GM19351 (cell line): Measurements from ENCODE around the gene ECSCR.
A peak's percentile ranks its signal among the peaks of the same experiment; 100 is the strongest.
"Not testable (repeated sequence)": the region's sequence is repeated elsewhere in the genome, so short reads cannot be mapped to it uniquely, and the experiment has no call there.

Experiments
- ATAC-seq: cut with Tn5 transposase; IDR thresholded peaks from one replicate; pipeline ENCODE4 v1.9.1; 2021; ENCODE audit warnings: mild to moderate bottlenecking, moderate library complexity; ENCODE audit not compliant: unreplicated experiment

ECSCR gene

DNA sequence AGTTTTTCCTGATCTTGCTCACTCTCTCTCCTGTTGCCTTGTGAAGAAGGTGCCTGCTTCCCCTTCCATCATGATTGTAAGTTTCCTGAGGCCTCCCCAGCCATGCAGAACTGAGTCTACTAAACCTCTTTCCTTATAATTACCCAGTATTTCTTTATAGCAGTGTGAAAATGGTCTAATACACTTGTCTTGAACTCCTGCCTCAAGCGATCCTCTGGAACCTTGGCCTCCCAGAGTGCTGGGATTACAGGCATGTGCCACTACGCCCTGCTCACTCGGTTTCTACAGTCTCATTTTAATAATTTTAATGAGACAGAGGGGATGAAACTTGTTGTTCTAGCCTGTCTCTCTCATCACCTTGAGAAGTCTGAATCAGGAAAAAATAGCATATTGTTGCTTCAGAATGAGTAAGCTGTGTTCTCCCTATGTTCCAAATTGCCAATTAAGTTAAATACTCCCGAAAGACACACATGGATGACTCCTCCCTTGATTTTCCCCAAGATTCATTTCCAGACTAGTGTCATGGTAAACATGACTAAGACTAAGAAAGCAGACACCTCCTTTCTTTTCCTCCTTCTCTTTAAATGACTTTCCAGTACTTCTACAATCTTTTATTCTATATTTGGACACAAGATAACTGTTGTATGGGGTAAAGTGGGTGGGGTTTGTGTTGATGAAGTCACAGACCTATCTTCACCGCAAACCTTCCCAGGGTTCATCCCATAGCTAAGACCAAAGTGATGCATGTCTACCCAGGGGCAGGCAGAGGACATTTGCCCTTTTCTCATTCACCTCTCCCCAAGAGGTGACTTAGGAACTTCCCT lies 15.4 kb downstream of the ECSCR start:
- ATAC-seq = peak; percentile 56

DNA sequence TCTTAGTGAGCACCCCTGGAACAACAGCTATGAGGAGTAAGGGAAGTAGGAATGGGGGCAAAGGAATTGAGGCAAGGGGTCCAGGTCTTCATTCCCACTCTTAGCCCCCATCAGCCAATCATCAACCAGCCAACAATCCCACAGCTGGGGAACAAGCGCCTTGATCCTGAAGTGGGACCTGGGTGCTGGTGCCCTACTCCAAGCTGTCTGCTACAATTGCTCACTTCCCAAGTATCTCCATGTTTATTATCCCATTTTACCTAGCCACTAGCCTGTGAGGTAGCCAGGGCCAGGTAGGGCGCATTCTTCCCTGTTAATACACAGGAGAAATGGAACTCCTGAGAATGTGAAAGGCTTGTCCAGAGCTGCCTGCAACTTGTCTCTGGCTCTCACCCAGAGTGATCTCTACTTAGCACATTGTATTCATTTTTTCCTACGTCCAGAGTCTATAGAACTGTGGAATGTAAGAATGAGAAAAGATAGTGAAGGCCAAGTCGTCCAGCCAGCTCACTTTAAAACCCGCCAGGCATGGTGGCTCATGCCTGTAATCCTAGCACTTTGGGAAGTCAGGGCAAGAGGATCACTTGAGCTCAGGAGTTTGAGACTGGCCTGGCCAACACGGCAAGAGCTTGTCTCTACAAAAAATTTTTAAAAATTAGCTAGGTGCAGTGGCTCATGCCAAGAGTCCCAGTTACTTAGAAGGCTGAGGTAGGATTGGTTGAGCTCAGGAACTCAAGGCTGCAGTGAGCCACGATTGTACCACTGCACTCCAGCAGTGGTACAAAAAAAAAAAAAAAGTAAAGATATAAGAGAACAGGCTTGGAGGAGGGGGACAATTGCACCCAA lies 17.0 kb downstream of the ECSCR start:
- no peak for ATAC-seq

DNA sequence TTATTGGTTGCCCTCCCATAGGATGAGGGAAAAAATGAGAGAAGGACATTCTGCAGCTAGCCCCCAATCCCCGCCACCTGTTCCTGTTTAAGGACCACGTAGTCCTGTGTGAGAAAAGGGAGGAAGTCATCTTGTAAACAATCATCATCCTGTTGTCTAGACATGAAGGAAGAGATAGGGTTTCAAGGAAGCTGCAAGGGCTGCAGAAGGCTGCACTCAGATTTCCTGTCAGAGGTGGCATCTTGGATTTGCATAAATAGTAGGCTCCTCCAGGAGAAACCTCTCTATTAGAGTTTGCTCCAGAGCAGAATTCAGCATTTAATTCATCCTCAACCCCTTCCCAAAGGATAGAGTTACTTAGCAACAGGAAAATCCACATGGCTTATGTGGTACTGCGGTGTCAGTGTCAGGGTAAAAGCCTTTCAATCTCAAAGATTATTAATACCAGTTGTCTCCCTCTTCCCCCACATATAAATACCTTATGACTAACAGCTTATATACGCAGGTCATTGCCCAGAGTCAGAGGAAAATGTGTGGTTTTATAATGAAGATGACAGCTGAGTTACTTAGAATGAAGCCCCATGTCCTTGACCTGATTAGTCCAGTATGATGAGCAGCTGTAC lies 18.6 kb downstream of the ECSCR start:
- no peak for ATAC-seq

DNA sequence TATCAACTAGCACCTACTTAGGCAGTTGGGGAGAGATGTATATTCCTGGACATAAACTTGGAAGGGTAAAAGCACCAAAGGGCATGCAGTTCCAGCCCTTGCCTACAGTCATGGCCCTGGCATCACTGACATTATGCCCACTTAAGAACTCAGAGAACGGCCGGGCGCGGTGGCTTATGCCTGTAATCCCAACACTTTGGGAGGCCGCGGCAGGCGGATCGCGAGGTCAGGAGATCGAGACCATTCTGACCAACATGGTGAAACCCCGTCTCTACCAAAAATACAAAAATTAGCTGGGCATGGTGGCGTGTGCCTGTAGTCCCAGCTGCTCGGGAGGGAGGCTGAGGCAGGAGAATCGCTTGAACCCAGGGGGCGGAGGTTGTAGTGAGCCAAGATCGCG lies 22.1 kb downstream of the ECSCR start:
- not testable (repeated sequence) for ATAC-seq

DNA sequence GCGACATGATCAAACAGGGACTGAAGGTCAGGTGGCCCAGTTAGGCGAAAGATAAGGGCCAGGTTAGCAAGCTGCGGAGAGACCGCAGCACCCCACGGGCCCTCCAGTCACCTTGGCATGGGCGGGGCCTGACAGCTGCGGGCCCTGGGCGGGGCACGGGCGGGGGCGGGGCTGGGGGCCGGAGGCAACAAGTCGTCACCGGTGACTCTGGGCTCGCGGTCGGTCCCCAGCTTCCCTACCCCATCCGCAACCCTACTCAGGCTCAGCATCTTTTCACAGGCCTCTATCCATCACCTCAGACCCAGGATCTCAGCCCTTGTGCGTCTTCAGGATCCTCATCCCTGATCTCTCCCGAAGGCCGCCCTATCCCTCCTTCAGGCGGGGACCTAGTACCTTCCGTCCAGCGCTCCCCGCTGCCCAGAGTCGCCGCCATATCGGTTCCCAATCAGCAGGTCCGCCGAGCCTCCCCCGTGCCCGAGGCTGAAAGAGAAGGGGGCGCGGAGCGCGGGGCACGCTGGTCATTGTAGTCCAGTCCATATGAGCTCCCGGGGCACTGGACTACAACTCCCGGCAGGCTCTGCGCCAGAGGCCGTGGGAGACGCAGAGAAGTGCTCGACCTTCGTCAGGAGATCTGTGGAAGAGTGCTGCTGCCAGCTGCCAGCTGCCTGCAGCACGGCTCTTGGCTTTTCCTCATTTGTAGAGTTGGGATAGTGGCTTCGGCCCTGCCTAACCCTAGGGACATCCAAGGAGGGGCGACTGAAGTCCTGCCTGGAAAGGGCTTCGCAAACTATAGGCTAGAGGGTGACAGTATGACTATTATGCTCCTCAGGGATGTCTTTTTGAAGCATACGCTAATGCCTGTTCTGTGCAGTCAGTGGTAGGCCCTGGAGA lies 23.3 kb downstream of the ECSCR start, which contains the start of gene DNAJC18:
TSS of gene DNAJC18 (minus strand) at position 513 of the 891 bp plus-strand sequence. CDS start at position 433, 80 bp downstream.
- peak; percentile 91 for ATAC-seq

DNA sequence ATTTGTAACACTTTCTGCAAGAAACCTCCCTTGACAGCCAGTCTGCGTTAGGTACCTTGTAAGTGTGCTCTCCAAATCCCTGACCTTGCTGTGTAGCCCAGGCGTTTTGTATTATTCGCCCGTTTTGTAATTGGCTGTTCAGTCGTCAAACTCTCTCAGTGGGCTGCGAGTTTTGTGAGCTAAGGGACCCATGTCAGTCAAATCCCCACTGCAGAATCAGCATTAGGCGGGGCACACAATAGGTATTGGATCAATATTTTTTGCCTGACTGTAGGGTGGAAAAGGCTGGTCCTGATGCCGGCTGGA lies 23.9 kb downstream of the ECSCR start:
- ATAC-seq = no peak

DNA sequence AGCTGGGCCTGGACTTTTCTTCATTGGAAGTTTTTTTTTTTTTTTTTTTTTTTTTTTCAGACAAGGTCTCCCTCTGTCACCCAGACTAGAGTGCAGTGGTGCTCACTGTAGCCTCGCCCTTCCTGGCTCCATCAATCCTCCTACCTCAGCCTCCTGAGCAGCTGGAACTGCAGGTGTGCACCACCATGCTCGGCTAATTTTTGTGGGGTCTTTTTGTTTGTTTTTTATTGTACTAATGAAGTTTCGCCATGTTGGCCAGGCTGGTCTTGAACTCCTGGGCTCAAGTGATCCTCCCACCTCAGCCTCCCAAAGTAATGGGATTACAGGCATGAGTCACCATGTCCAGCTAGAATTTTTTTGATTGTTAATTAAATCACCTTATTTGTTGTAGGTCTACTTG lies 26.9 kb downstream of the ECSCR start:
- no peak for ATAC-seq

DNA sequence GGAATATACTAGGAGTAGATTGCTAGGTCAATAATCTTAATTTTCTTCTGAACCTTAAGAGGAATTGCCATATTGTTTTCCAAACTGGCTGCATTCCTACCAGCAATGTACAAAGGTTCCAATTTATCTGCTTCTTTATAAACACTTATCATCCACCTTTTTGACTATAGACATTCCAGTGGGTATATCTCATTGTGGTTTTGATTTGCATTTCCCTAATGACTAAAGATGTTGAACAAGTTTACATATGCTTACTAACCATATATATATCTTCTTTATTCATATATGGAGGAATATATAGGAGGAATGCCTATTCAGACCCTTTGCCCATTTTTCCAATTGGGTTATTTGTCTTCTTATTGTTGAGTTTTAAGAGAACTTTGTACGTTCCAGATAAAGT lies 30.8 kb downstream of the ECSCR start:
- ATAC-seq = no peak

DNA sequence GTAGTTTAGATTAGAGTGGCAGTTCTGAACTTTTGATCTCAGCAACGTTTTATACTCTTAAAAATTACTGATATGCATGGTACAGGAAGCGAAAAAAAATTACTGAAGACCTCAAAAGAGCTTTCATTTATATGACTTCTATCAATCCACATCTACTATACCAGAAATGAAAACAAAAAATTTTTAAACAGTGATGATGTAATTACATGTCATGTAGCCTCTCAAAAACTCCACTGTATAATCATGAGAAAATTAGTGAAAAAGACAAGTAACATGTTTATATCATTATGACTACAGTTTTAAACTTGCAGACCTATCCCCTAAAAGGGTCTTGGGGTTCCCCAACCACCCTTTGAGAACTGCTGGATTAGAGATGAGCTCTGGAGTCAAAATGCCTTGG lies 32.5 kb downstream of the ECSCR start:
- no peak for ATAC-seq

DNA sequence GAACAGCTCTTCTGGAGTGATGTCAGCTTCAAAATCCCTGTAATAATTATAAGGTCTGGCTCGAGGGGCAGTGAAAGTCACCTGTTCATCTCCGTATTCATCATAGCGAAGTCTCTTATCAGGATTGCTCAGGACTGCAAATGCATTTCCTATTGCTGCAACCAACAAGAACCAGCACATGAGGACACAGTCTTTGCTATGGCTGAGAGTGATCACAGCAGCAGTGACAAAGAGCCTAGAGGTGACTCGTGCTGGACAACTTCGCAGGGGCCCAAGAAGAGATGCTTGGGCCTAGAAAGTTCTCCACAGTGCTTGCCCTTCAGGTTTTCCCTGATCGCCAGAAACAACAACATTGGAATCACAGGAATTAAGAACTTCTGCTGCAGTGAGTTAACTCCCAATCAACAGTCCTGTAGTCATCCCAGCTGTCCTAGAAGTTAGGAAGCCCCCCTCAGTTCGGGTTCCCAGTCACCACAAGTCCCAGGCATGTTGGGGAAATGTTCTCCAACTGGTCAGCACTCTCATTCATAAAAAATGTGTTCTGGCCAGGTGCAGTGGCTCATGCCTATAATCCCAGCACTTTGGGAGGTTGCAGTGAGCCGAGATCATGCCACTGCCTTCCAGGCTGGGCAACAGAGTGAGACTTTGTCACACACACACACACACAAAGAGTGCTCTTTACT lies 36.2 kb downstream of the ECSCR start:
- no peak for ATAC-seq

DNA sequence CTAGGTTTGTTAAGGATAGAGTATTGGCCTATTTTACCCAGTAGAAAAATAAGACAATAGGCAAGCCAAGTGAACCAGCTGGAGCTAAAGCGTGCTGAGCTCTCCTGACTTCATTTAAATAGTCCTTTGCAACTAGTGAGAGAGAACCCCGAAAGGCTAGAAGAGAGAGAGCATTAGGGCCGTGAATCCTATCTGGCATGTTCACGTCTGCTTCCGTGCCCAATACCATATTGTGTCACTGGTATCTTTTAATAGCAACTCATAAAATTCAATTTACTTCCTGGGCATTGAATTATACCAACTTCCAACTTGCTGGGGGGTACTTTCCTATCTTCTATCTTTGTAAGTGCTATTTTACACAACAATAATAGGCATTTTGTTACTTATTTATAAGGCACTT lies 37.0 kb downstream of the ECSCR start:
- ATAC-seq = no peak

DNA sequence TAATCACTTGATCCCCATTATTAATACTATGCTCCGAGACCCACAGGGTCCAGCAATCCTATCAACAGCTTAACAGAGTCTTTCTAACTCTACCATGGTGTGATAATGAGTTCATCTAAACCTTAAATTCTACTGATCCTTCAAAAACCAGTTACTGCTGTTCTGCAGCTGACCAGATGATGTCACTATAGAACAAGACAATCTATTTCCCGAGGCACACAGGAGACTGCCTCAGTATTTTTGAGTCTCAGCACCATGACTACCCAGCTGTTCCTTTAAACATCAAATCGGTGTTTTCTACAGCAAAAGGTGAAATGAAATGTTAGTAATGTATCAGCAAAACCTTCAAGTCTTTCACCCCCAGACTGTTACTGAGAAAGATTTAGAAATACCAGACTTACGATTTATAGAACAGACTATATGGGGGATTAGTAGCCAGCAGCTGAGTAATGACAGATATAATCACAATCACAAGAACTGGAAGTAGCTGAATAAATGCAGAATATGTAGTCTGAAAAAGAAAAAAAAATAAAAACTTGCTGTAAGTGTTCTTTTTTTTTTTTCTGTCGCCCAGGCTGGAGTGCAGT lies 40.1 kb downstream of the ECSCR start:
- ATAC-seq = no peak

DNA sequence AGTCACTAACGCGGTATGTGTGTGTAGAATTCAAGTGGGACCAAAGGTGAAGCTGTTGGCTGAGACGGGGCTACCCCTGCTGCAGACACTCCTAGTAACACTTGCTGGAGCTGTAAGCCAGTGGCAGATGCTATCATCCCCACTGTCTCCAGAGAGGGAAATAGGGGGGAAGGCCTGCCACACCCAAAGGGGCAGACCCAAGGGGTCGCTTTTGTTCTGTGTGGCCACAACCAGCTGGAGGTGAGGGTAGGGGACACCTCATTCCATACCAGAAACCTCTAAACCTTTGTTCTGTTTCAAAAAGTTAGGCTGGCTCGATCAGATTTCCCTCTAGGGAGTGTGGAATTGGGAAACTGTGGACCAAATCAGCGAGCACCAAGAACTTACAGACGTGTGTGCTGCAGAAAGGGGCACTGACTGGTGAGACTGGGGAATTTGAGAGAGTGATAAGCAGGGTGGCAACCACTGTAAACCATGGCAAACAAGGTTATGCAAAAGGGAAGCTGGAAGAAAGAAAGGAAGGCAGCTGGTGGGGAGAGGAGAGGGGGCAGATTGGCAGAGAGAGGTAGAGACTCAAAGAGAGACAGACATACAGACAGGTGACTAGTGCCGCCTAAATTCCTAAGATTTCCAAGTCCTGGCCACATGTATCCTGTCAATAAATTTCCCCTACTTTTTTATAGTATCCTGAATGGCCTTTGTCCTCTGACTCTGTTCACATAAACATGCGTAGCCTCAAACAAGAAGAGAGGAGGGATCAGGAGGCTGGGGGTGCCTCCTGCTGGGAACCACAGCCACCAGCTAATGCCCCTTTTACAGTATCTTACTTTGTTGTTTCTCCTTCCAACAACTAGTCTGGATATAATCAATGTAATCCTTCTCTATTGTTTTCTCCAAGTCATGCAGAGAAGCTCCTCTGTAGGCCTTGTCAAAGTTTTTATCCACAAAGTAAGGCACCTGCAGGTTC lies 43.0 kb downstream of the ECSCR start:
- ATAC-seq = no peak

DNA sequence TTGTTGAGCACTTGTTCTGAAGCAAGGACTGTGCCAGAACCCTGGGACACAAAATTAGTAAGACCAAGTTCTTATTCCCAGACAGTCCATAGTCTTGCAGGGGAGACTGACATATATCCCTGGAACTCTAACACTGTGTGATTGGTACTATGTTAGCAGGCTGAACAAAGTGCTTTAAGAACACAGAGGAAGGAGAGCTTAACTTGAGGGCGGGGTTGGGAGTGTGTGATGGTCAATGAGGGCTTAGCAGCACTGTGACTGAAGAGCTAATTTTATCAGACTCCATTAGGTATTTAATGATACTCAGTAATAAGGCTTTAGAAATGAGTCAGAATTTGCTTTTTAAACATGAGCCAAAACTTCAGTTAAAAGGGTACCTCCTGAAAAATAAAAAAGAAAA lies 43.8 kb downstream of the ECSCR start:
- ATAC-seq = no peak

DNA sequence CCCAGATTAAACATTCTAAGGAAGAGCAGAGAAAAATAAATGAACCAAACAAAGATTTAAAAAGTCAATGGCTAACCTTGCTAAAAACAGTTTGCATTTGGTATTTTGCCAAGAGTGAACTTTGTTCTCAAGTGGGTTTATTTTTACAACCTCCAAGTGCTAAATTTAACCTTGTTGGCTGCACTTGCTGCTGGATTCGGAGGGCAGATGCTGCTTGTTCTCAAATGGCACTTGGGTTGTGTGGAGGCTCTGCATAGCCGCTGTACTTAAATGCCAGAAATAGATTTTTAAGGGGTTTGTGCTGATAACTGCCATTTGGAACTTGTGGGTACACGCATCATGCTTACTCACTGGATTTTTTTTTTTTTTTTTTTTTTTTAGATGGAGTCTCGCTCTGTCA lies 45.3 kb downstream of the ECSCR start:
- ATAC-seq = no peak

DNA sequence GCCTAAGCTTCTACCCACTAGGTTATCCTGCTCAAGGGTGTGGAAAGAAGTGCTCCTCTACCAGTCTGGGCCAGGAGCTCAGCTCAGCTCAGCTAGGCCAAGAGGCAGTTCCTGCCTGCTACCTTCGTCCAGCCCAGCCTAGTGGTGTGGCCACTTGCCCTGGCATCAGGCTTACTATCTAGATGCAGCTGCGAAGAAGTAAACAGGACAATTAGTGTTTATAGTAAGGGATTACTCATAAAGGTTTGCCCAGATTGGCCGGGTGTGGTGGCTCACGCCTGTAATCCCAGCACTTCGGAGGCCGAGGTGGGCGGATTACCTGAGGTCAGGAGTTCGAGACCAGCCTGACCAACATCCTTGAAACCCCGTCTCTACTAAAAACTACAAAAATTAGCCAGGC lies 45.9 kb downstream of the ECSCR start:
- ATAC-seq = no peak

DNA sequence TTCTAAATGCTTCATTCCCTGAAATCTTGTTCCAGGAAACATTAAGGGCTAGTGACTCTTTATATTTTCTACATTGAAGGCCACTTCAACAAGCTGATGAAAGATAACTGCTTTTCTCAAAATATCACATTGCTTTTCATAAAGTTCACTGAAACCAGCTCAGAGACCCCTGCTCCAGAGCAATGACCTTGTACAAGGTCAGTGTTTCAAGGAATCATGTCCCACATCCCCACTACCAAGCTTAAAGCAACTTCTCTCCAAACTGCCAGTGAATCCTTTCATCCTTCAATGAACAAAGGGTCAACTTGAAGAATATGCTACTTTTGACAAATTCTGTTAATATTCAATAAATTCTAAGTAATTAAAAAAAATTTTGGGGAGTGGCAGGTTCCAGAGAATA lies 46.7 kb downstream of the ECSCR start:
- no peak for ATAC-seq

DNA sequence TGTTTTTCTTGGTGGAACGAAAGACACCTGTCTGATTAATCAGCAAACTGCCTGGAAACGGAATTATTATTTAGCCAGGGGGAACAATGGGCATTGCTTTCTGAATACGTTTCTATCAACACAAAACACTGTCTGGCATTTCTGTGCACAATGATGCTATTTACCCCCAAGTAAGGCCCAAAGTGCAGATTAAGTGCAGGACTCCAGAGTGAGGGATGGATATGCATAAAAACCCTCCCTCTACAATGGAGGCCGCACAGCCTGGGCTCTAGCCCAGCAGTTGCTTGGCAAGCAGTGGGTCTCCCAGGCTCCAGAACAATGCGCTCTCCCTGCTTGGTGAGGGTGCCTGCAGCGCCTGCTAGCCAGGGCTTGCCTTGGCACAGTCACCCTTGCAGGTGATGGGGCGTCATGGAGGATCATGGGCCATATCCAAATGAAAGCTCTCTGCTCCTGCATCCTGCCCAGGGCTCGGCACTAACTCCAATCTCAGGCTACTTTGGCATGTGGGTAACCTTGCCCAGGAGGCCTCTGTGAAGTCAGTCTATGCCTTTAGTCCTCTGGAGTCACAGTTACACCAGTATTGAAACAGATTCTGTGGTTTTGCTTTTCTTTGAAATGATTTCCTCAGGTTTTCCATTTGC lies 47.2 kb downstream of the ECSCR start:
- ATAC-seq = no peak
